Tibial nerve (tissue), 3 donors: Measurements from ENCODE around the gene CCDC69.
"Not testable (repeated sequence)": the region's sequence is repeated elsewhere in the genome, so short reads cannot be mapped to it uniquely, and the experiment has no call there.

Experiments
- CTCF ChIP-seq, 5 experiments: fragments of 200-600 bp in 3 of 5; fragments of 450-650 bp in 2 of 5; sonication (generic) in 3 of 5; IDR thresholded peaks; one replicate each; pipeline ENCODE4 v1.5.1; 2016 to 2019; ENCODE audit warnings: antibody characterized with exemption in 5 of 5, mild to moderate bottlenecking in 3 of 5, moderate library complexity in 2 of 5
- POLR2A ChIP-seq, 2 donors: fragments of 450-650 bp; IDR thresholded peaks; one replicate each; pipeline ENCODE4 v1.6.1; 2017; ENCODE audit warnings: antibody characterized with exemption in 2 of 2, mild to moderate bottlenecking in 2 of 2, moderate library complexity in 2 of 2

GRCh38 chr5:151235239-151235571, 11.3 kb upstream of the CCDC69 start:
- TF ChIP-seq CTCF, POLR2A (IDR thresholded peaks at IDR 0.05): not testable (repeated sequence)
